ENCODE measurements around the gene ATL2. TPM values are rescaled to one million over a fixed set of nuclear protein-coding genes. Genes with fewer than 3 reads are reported as not detected.

The ATL2 gene
- total and polyA plus RNA-seq, 9 donors, result 47.9 to 149 (median 88.6) TPM

DNA sequence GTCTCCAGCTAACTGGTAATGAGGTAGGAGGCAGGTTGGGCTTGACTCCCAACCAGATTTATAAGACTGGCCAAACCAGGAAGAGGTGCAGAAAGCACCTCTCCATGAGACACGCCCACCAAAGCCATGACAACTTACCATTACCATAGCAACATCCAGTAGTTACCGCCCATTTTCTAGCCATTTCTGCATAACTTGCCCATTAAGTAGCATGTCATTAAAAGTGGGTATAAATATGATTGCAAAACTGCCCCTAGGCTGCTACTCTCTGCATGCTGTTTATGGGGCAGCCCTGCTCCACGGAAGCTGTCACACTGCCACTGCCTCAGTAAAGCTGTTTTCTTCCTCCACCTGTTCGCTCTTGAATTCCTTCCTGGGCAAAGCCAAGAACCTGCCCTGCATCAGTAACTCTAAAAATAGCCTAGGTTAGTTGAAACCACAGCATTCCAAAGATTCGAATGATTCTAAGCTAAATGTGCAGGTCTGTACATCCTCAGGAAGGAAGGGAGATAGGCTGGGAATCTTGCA lies 131.9 kb downstream of the ATL2 start:
- H3K27ac ChIP-seq, result no peak overlapping the region
- intact Hi-C loops (cut with DNase I), result no loop called here
- 72 to 80% (median 78%) methylated on average over 5 of the region's 5 CpGs for WGBS, 3 donors

GRCh38 chr2:38244301-38244700 lies 132.8 kb downstream of the ATL2 start:
- no peak overlapping the region for H3K4me3 ChIP-seq
- 94% methylated on average over 8 of the region's 8 CpGs for WGBS, 3 donors
- DNase-seq, result no peak

More for the DNA sequence above, 131.9 kb downstream of the ATL2 start:
- H3K36me3 ChIP-seq, result no peaks in the 10 kb centered on the region
- H3K9me3 ChIP-seq, result no peaks in the 10 kb centered on the region
- TF ChIP-seq POLR2A (IDR thresholded peaks at IDR 0.05) (no peak), CTCF (IDR thresholded peaks at IDR 0.05) (no peak)
- no peak overlapping the region for H3K4me3 ChIP-seq
- no peak for DNase-seq
- peaks cover 2% of the 10 kb centered on the region for H3K4me1 ChIP-seq (ENCODE audit: insufficient read depth)
- H3K27me3 ChIP-seq, result no peaks in the 10 kb centered on the region

More at GRCh38 chr2:38244301-38244700, 132.8 kb downstream of the ATL2 start:
- Histone ChIP-seq H3K36me3 (no peaks in the 10 kb centered on the region), H3K9me3 (no peaks in the 10 kb centered on the region), H3K27ac (no peak overlapping the region), H3K27me3 (no peaks in the 10 kb centered on the region), H3K4me1 (ENCODE audit: insufficient read depth) (peaks cover 2% of the 10 kb centered on the region)
- TF ChIP-seq CTCF (IDR thresholded peaks at IDR 0.05) (no peak), POLR2A (IDR thresholded peaks at IDR 0.05) (no peak), EP300 (IDR thresholded peaks at IDR 0.05) (no peak)
- intact Hi-C loops (cut with DNase I), result no loop called here

Other genes with a start within 250 kb of the ATL2 start
- 10 to 100 TPM; 46.9 to 59.2 (median 48.9) TPM for gene HNRNPLL, start 225.7 kb upstream of the ATL2 start, total RNA-seq
- gene HNRNPLL, start 225.7 kb upstream of the ATL2 start, polyA plus RNA-seq, result 10 to 100 TPM; 19.1 to 40.3 TPM